ENCODE data around the gene CHRDL1.
"Not testable (repeated sequence)": the region's sequence is repeated elsewhere in the genome, so short reads cannot be mapped to it uniquely, and the experiment has no call there.

The CHRDL1 gene, protein sequence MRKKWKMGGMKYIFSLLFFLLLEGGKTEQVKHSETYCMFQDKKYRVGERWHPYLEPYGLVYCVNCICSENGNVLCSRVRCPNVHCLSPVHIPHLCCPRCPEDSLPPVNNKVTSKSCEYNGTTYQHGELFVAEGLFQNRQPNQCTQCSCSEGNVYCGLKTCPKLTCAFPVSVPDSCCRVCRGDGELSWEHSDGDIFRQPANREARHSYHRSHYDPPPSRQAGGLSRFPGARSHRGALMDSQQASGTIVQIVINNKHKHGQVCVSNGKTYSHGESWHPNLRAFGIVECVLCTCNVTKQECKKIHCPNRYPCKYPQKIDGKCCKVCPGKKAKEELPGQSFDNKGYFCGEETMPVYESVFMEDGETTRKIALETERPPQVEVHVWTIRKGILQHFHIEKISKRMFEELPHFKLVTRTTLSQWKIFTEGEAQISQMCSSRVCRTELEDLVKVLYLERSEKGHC

DNA sequence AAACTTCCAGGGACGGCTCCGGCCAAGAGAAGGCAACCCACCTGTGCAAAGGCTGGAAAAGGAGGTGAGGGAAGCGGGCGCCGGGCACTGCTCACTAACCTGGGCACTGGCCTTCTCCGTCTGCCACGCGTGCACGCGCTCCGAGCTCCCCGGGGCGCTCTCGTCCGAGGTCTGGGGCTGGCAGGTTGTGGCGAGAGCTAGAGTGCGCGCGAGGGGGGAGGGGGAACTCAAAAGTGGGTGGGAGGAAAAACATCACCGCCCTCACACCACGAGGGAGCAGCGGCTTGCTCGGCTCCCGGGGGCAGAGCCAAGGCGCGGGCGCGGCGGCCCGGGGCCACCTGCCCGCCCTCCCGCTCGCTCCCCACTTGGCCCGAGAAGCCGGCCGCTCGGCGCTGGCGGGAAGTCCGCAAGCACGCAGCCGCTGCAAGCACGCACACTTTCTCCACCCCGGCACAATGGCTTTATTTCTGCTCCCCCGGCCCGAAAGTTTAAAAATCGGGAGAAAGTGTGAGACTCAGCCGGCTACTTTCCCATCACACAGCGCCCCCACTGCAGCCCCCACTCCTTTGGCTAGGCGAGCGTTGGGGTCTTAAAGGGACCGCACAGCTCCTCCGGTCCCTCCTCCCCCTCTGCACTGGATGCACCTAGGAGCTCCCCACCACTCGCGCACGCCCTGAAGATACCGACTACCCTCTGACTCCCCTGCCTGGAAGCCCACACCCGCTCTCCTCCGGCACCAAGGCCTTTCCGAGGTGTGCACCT, at the start of gene CHRDL1:
Gene CHRDL1 (minus strand): TSS at position 173 of the 762 bp plus-strand sequence. CDS start 3,636 bp downstream, outside the sequence.
- DNase-seq = no peak

DNA sequence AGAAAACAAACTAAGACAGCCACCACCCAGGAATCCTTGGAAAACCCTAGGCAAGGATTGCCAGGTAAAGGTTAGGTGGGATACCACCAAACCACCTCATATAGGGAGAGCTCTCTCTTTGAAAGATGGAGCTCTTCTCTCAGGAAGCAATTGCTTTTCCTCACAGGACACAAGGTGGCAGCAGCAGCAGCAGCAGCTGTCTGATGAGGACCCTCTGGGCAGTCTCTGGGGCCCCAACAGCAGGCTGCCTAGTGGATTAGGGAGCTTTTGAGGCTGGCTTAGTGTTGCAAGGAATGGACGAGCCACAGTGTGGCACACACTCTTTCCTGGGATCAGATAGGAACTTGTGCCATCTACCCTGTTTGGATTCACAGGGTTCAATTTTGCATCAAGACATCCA, 41.4 kb upstream of the CHRDL1 start:
- no peak for DNase-seq

DNA sequence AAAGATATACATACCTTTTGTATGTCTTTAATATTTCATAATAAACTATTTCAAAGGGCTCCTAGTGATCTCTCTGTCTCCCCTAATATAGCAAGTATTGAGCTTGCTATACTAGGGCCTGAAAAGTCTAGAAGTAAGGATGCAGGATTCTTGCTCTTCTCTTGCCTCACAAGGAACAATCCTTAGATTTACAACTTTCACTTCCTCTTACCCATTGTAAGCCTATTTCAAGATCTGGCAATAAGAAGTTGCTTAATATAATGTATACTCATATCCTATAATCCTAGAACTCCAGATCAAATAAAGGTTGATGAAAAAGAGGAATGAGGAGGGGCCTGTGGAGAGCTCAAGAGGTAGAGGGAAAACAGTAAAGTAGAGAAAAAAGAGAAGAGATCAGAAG, 40.8 kb upstream of the CHRDL1 start:
- DNase-seq = no peak

DNA sequence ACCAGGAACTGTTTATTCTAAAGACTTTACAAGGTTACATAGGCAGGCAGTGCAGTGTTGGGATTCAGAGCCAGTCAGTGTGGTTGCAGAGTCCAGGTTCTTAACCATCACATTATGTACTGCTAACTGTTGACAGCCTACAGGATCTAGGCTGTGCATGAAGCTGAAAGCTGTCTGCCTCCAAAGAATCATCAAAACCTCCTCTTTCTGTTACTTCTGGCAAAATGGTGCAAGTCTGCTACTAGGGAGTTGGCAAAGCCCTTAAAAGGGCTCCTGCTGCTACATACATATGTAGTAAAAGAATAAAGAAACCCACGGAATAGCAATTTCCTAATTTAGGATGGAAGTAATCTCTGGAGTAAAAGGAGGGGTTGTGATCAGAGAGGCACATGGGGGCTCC, 40.4 kb upstream of the CHRDL1 start:
- DNase-seq = no peak

DNA sequence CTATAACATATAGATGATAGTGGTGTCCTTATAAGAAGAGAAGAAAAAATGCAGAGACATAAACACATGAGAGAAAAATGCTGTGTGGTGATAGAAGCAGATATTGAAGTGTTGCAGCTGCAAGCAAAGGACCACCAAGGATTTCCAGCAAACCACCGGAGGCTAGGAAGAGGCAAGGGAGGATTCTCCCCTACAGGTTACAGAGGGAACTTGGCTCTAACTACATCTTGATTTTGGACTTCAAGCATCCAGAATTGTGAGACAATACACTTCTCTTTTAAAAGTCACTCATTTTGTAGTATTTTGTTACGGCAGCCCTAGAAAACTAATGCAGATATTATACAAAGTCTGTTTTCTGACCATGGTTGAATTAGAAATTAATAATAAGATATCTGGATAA, 30.4 kb upstream of the CHRDL1 start:
- no peak for DNase-seq

DNA sequence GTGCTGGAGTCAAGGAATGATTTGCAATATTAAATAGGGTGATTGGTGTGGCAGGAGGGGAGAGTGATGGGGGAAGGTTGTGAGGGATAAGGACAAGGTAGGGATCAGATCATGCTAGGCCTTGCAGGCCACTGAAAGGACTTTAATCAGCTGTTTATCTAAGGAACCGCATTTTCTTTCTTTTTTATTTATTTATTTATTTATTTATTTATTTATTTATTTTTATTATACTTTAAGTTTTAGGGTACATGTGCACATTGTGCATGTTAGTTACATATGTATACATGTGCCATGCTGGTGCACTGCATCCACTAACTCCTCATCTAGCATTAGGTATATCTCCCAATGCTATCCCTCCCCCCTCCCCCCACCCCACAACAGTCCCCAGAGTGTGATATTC, 20.9 kb upstream of the CHRDL1 start:
- DNase-seq = not testable (repeated sequence)

DNA sequence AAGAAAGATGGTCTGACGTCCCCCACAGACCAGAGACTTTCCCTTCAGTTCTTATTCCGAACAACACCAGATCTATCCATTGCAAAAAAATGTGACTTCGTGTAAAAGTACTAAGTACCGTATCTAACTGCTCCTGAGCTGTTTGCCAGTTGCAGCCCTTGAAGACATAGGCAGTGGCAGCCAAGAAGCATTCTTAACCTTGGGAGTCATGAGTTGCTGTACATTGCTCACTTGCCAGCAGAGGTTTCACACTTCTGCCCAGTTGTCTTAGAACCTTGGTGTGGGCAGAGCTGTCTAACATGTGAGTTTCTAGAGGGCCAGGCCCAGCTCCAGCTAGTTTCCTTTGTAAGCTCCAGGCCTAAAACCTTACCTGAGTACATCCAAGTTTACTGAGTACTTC, 10.5 kb upstream of the CHRDL1 start:
- DNase-seq = no peak

DNA sequence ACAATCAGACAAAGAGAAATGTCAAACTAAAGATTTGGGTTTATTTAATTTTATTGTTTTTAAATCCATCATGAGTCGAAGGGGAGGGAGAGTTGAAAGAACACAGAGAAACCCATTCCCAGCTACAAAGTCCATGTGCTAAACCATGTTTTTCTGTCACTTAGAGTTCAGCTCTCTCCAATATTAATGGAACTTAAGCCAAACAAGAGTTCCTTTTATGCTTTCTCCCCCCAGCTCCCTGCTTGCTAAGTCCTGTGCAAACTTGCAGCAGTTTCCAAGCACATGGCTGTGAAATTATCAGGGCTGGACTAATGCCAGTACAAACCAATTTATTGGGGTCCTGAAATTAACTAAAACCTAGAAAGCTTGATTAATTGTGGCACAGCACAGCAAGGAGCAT, 9.7 kb upstream of the CHRDL1 start:
- DNase-seq = no peak

DNA sequence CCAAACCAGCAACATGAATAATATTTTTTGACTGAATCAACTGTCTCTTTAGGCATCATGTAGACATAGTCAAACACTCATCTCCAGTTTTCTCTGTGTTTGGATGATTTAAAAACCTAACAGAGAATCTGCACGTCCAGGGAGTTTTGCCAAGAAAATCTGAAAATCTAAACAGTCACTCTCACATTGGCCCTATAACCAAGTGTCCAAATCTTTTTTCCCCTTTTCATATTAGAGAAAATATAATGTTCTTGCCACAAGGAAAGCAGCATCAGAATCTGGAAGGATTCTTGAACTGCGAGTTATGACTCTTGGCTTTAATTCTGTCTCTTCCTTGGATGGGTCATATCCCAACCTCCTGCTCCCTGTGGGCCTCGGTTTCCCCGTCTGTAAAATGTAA, 8.8 kb upstream of the CHRDL1 start:
- DNase-seq = no peak

DNA sequence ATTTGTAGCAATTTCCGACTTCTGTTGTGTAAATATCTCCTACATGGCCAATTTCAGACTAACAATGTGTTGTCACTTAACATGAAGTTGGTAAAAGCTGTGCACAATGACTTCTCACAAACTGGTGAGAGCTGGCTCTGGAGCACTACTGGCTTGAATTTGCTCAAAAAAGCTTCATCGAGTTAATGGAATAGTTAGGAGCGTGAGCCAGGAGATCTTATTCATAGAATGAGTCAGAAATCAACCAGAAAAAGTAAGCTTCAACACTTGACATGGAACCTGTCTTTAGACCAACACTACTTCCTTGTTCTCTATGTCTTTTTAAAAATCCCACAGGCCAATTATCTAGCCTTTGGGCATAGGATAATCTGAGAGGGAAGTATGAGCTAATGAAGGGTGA, 7.9 kb upstream of the CHRDL1 start:
- no peak for DNase-seq

DNA sequence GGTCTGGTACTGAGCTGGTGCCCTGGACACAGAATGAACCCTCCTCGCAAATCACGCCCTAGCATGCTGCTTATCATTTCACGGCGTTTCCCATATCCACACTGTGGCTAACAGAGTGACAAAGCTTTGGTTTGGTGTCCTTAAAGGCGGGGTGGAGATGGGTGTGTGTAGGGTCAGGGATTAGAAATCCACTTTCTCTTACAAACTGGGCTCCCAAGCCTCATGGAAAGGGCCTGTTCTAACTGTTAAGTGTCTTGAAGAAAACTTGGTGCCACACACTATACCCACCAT, 735 bp upstream of the CHRDL1 start:
- DNase-seq = no peak

DNA sequence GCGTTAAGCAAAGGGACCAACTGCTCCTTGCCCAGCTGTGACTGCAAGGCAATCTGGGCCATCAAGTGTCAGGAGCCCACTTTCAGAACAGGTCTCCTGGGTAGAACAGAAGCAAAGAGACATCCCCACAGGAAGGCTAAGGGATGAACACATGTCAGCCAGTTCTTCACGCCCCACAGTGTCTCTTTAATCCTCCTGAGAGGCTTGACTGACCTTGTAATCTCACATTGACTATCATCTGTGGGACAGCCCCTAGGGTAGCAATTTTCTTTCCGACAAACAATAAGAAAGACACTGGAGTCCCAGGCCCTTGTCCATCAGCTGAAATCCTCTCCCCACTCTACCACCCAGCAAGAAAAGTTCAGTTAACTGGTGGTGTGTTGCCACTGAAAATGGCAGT, 1.0 kb downstream of the CHRDL1 start:
- no peak for DNase-seq

DNA sequence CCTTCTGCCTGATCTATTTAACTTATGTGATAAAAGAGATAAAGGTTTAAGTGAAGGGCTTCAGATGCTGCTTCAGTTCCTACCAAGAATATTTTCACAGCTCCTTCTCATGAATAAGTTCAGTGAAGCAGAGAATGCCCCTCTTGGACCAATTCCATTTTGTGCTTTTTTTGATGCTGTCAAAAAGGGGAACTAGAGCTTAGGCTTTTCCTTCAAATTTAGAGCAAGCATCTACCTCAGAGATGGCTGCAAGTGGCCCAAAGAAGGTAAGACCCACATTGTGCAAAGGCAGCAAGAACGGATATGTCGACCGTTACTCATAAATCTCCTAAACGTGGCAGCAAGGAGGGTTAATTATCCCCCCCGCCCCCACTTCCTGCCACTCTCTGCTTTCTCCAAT, 4.5 kb downstream of the CHRDL1 start:
- no peak for DNase-seq

DNA sequence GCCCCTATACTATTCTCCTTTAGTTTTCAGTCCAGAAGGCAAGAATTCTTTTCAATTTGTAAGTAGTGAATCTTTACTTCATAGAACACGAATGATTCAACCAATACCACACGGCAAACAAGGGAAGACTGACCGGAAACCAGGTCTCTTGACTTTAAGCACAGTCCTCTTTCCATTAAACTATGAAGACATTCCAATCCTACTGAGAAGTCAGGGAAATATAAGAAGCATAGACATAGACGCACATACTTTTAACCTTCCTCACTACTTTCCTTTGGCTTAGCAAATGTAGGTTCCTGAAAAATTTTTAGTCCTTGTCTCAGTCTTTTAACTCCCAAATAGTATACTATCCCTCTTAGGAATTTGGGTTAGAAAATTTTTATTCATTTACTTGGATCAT, 9.1 kb downstream of the CHRDL1 start:
- no peak for DNase-seq

DNA sequence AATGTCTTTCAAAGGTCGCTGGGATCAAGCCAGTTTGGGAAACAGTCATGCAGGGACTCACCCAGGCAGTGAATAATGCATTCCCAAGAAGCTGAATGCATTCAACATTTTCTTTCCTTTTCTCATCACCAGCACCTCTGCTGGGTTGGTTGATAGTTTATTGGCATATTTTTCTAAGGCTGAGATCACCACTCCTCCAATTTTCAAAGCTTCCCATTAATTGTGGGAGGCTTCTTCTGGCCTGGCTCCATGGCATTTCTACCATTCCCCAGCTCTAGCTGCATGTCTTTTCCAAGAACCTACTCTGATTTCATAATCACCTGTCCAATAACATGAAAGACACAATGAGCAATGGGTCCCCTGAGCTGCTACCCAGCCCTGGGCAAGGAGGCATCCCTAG, 35.8 kb downstream of the CHRDL1 start:
- no peak for DNase-seq

DNA sequence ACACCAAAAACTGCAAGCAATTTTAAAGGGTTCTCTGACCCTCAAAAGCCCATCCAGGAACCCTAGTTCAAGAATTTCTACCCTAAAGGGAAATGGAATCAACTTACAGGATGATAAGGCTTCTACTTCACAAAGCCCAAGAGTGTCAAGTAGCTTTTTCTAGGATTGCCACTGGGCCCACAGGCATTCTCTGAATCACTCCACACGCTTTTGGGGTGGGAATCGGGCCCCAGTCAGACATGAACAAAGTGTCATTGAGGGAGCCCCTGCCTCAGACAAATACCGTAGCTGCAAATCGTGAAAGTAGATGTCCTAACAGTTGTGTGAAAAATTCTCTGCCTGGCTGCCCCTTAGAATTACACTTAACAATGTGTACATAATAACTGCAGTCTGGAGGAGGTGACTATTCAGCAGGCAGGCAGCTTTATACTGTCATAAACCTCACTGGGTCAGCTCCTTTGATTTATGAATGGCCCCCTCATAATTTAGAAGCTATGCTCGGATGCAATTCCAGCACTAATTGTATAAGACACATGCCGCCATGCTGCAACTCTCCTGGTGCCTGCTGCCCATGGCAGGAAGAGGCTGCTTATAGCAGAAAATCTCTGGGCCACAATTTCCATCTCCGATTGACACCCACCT, 36.7 kb downstream of the CHRDL1 start:
- DNase-seq = no peak

DNA sequence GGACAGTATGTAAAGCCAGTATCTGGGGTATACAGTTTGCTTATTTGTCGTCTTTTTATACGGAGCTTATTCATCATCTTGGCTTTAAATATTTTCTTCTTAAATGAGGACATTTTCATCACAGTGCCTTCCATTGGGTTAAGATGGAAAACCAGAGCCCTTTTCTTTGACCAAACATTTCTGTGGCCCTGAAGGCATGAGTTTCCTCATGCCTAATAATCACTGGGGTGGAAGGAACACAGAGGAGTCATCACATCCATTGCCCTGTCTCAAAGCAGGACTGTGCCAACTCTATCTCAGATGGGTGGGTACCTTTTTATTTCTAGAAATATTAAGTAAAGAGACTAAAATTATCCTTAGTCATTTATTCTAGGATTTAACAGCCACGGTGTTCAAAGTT, 40.0 kb downstream of the CHRDL1 start:
- no peak for DNase-seq

DNA sequence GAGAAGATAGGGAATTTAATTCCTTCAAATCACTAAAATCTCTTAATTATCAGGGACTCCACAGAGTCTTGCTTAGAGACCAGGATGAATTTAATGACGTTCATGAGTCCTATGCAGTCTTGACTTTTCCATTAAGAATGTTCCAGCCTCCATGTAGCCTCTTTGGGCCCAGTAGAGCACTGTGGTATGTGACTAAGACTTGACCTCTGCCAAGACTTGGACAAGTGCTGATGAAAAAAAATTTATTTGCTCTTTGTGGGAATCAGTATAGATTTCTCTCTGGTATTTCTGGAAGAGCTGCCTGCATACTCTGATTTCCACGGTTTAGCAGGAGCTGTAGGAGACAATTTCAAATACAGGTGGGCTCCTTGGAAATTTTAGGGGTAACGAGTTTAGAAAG, 40.6 kb downstream of the CHRDL1 start:
- no peak for DNase-seq

DNA sequence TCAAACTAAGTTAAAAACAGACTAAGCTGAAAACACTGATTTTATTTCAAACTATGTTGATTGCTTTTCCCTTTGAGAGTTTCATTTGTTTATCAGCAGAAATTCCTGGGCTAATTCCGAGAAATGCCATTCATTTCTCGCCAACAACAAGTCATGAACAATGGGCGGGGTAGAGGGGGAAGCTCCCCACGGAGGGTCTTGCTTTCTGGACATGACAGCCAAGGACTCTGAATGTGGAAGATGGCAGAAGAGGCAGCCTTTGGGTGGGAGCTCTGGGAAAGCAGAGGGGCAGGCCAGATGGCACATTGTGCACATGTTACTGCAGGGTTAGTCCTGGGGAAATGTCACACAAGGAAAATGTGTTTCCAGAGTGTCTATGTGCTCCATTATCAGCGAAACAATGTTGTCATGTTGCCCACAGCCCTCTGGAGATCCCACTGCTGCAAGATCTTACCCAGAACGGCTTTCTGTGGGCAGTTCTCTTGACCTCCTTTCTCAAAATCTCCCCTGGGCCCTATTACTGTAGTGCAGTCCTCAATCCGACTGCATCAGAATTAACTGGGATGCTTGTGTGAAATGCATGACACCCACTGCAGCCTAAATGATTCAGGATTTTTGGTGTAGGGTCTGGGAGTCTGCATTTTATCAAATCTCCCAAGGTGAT, 45.0 kb downstream of the CHRDL1 start:
- DNase-seq = no peak

DNA sequence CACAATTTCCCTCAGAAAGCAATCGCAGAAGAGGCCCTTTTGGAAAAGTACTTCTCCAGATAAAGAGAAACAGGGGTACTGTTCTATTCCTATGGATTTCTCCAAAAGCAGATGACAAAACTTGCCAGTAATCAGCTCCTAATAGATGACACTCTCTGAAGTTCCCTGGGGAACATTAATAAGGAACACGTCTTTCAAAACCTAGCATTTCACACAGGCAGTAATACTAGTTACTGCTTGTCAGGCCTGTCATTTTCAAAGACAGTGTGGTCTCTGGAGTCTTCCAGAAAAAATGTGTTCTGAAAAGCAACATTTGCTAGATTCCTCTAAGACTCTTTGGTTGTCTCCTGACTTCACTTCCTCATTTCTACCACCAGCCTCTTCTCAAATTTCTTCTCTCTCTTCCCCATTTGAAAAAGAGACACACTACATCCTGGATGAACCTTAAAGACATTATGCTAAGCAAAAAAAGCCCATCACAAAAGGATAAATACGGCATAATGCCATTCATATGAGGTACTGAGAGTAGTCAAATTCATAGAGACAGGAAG, 47.3 kb downstream of the CHRDL1 start:
- no peak for DNase-seq

DNA sequence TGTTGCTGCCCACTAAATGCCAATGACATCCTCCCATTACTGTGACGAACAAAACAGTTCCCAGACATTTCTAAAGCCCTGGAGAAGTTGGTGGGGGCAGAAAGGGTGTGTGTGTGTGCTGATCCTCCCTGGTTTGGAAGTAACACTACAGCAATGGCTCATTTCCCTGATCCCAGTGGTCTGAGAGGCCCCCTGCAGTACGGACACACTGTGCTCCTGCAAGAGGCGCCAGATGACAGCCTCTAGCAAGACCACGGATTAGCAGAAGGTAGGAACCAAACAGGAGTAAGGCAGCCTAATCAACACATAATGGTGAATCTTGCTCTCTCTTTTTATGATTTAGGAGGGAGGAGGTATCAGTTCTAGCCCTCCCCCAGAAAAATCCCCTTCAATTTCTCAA, 49.6 kb downstream of the CHRDL1 start:
- DNase-seq = no peak

DNA sequence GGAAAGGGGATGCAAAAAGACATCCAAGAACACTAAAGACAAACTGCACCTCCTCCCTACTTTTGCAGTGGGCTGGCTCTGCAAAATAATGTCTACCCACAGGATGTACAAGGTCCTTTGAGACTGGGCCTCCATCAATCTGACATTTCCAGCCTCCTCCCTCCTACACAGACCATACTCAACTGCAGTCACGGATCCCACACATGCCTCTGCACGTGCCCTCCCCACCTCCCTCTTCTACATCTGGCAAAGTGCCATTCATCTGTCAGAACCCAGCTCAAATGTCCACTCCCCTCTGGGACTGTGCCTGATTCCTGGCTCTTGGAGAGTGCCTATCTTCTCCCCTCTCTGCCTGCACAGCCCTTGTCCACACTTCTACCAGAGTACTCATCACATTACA, 50.3 kb downstream of the CHRDL1 start:
- DNase-seq = no peak

DNA sequence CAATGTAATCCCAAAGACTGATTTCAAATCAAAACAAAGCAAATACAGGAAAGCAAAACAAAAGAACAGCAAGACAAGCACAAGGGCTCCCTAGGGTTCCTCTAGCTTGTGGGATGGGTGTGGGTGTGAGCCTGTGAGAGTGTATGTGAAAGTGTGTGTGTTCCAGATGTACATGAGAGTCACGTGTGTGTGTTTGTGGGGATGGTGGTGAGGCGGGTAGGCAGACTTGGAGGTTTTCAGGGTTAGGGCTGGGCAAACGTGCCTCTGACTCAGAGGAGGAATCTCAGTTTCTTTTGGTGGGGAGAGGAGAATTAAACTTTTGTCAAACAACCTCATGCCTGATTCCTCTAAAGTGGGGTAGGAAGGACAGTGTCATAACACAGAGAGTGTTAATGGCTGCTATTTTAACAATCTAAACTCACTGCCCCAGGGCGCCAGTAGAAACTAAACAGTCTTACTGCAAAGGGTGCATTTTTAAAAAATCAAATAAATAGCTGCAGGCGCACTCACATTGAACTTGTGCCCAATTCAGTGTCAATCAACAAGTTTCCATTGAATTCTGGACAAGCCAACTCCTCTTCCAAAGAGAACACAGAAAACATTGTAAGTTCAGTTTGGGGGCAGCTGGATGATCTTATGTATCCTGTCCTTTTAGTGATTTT, 51.8 kb downstream of the CHRDL1 start:
- DNase-seq = no peak
